Measurements from ENCODE around the gene NUDT3. TPM values are rescaled to one million over a fixed set of nuclear protein-coding genes. Genes with fewer than 3 reads are reported as not detected.

The NUDT3 gene
- total and polyA plus RNA-seq, 9 of the 15 experiments (the other 6 are each of a cell fraction or from before 2014, with no cell fraction given): 5.4 to 81.2 (median 56.4) TPM

- no peak for TF ChIP-seq MYBL2 (IDR thresholded peaks at IDR 0.05; ENCODE audit: low read depth)
- no peak for TF ChIP-seq MYBL2 (CRISPR knock-in tag; IDR thresholded peaks at IDR 0.05; ENCODE audit: borderline replicate concordance)
- TF ChIP-seq FOXK2 (conservative IDR thresholded peaks at IDR 0.05 in 1 of 2, IDR thresholded peaks at IDR 0.05 in 1 of 2; ENCODE audit: low read depth in 2 of 2): peak; percentile 43 to 50; a peak in 2 of 4 replicates
- TF ChIP-seq, protein P1, sequence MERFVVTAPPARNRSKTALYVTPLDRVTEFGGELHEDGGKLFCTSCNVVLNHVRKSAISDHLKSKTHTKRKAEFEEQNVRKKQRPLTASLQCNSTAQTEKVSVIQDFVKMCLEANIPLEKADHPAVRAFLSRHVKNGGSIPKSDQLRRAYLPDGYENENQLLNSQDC (CRISPR knock-in tag; IDR thresholded peaks at IDR 0.05): no peak
- TF ChIP-seq PCBP2 (IDR thresholded peaks at IDR 0.05; ENCODE audit: low read depth, low read length, poor library complexity, severe bottlenecking): no peak
- no peak for TF ChIP-seq ZNF165 (CRISPR knock-in tag; IDR thresholded peaks at IDR 0.05; ENCODE audit: borderline replicate concordance)
- no peak for TF ChIP-seq TGIF2 (CRISPR knock-in tag; IDR thresholded peaks at IDR 0.05)
- TF ChIP-seq GTF2A2 (tag; IDR thresholded peaks at IDR 0.05): no peak
- TF ChIP-seq DPF2 (IDR thresholded peaks at IDR 0.05): peak; percentile 76
- TF ChIP-seq KDM2B (CRISPR knock-in tag; IDR thresholded peaks at IDR 0.05): no peak
- TF ChIP-seq HNRNPLL (IDR thresholded peaks at IDR 0.05; ENCODE audit: low read depth, low read length, poor library complexity, severe bottlenecking): no peak
- TF ChIP-seq POLR3A (IDR thresholded peaks at IDR 0.05; ENCODE audit: borderline replicate concordance, extremely low read depth, insufficient read depth, insufficient read length): no peak
- no peak for TF ChIP-seq ZNF3 (CRISPR knock-in tag; IDR thresholded peaks at IDR 0.05)
- 0 out of 2 replicates have a peak, but pooled peaks have one; percentile 29 for TF ChIP-seq ATF7 (IDR thresholded peaks at IDR 0.05)
- TF ChIP-seq ZNF766 (CRISPR knock-in tag; conservative IDR thresholded peaks at IDR 0.05): 0 out of 2 replicates have a peak, but pooled peaks have one; percentile 17
- no peak for TF ChIP-seq ZNF311 (CRISPR knock-in tag; IDR thresholded peaks at IDR 0.05)
- no peak for TF ChIP-seq TCF7 (IDR thresholded peaks at IDR 0.05; ENCODE audit: borderline replicate concordance)
- no peak for TF ChIP-seq RFX1 (IDR thresholded peaks at IDR 0.05)
- TF ChIP-seq, protein P2, sequence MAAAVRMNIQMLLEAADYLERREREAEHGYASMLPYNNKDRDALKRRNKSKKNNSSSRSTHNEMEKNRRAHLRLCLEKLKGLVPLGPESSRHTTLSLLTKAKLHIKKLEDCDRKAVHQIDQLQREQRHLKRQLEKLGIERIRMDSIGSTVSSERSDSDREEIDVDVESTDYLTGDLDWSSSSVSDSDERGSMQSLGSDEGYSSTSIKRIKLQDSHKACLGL (CRISPR knock-in tag; IDR thresholded peaks at IDR 0.05; ENCODE audit: borderline replicate concordance, poor library complexity, severe bottlenecking): no peak
- TF ChIP-seq, protein P3, sequence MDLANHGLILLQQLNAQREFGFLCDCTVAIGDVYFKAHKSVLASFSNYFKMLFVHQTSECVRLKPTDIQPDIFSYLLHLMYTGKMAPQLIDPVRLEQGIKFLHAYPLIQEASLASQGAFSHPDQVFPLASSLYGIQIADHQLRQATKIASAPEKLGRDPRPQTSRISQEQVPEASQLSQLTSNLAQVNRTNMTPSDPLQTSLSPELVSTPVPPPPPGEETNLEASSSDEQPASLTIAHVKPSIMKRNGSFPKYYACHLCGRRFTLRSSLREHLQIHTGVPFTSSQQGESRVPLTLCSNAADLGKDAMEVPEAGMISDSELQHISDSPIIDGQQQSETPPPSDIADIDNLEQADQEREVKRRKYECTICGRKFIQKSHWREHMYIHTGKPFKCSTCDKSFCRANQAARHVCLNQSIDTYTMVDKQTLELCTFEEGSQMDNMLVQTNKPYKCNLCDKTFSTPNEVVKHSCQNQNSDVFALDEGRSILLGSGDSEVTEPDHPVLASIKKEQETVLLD (IDR thresholded peaks at IDR 0.05): no peak
- no peak for TF ChIP-seq SP2 (IDR thresholded peaks at IDR 0.05; ENCODE audit: extremely low read depth, low read depth, low read length, poor library complexity, severe bottlenecking)
- TF ChIP-seq NFATC3 (IDR thresholded peaks at IDR 0.05): peak; percentile 10; the same call in 1 of the 2 replicates
- TF ChIP-seq EP300 (IDR thresholded peaks at IDR 0.05; ENCODE audit: low read length): no peak
- TF ChIP-seq TRIM28 (IDR thresholded peaks at IDR 0.05): no peak
- TF ChIP-seq ATF1 (CRISPR knock-in tag; IDR thresholded peaks at IDR 0.05): no peak
- no peak for TF ChIP-seq ATF1 (tag; IDR thresholded peaks at IDR 0.05)
- no peak for TF ChIP-seq SUPT5H (IDR thresholded peaks at IDR 0.05)
- 0 out of 2 replicates have a peak, but pooled peaks have one; percentile 12 for TF ChIP-seq MXI1 (IDR thresholded peaks at IDR 0.05; ENCODE audit: low read depth, low read length)
Observed at GRCh38 chr6:34318499-34319470, 73.7 kb downstream of the NUDT3 start (continued).
